K562 (cell line): ENCODE measurements around the gene LDAH. TPM values are rescaled to one million over a fixed set of nuclear protein-coding genes. Genes with fewer than 3 reads are reported as not detected.

Experiments
- ATAC-seq: fragments of 200-7000 bp; cut with Tn5 transposase; 3 replicates; pipeline ENCODE4 v1.9.1; 2020; ENCODE audit warnings: moderate library complexity
- BruUV-seq: library from RNA; stranded (reverse); fragments of 400-500 nt; replicated peaks from 2 replicates; lab custom pipeline; 2021; lab: Mats Ljungman, UMichigan
- CTCF ChIA-PET: fragments of 300-600 bp; formaldehyde crosslinking; extraction: SDS; loops from one replicate; lab custom pipeline; 2021; ENCODE audit warnings: low intra/inter-chr PET ratio; lab: Yijun Ruan, JAX
- POLR2A ChIA-PET: fragments of 300-600, 350-650 bp; sonication (Branson Sonifier 250); formaldehyde crosslinking; extraction: SDS; loops from one replicate; lab custom pipeline; 2021; ENCODE audit warnings: antibody characterized with exemption, inconsistent platforms; lab: Yijun Ruan, JAX
- DNase-seq, 4 experiments: peaks; one replicate each; pipeline versions ENCODE4 v3.0.0 to v3.0.0-alpha.2; 2011 to 2018; ENCODE audit warnings: low spot score in 3 of 4, mixed read lengths in 3 of 4; ENCODE audit errors: extremely low read depth in 1 of 4
- FAIRE-seq: peaks from 2 replicates; lab custom pipeline; 2011; peaks lifted over from hg19 to GRCh38; lab: Jason Lieb, UNC
- H2AFZ ChIP-seq: 2 replicates; pipeline ENCODE4 v1.6.0; 2011; ENCODE audit warnings: low read depth, low read length, control low read depth, inconsistent platforms
- H3K27ac ChIP-seq: fragments of 200-600 bp; 3 replicates; pipeline ENCODE4 v1.8.0; 2011; ENCODE audit warnings: low read depth, mild to moderate bottlenecking, control low read depth, inconsistent platforms, low read length, moderate library complexity, mixed read lengths; ENCODE audit errors: extremely low read depth
- H3K27me3 ChIP-seq, 2 experiments: fragments of 300-600 bp in 1 of 2; 2 replicates in 1 of 2; 3 replicates in 1 of 2; pipeline versions ENCODE4 v1.6.0 to v1.8.0; 2011; ENCODE audit warnings: inconsistent platforms in 2 of 2, low read length in 2 of 2, mild to moderate bottlenecking in 1 of 2, mixed read lengths in 1 of 2, moderate library complexity in 1 of 2; ENCODE audit not compliant: control insufficient read depth in 2 of 2, insufficient read depth in 2 of 2
- H3K36me3 ChIP-seq: fragments of 300-600 bp; 3 replicates; pipeline ENCODE4 v1.8.0; 2011; ENCODE audit warnings: mild to moderate bottlenecking, low read length, inconsistent platforms; ENCODE audit not compliant: control insufficient read depth, insufficient read depth
- H3K4me1 ChIP-seq, 2 experiments: fragments of 200-600 bp in 1 of 2; replicated peaks in 1 of 2; 2 replicates in 1 of 2; 3 replicates in 1 of 2; pipeline versions ENCODE4 v1.5.1 to v1.8.0; 2011; ENCODE audit warnings: inconsistent platforms in 2 of 2, low read length in 2 of 2, mild to moderate bottlenecking in 1 of 2, mixed read lengths in 1 of 2, moderate library complexity in 1 of 2; ENCODE audit not compliant: control insufficient read depth in 2 of 2, insufficient read depth in 2 of 2
- H3K4me2 ChIP-seq: 2 replicates; pipeline ENCODE4 v1.6.1; 2011; ENCODE audit warnings: low read length, control low read depth, inconsistent platforms, mixed read lengths; ENCODE audit not compliant: insufficient read depth
- H3K4me3 ChIP-seq: fragments of 200-600 bp; sonication (generic), shearing (Covaris generic); 2 replicates; pipeline ENCODE4 v1.5.1; 2016; ENCODE audit warnings: control low read depth, inconsistent platforms
- H3K79me2 ChIP-seq: fragments of 200-600 bp; 3 replicates; pipeline ENCODE4 v1.8.0; 2011; ENCODE audit warnings: low read length, inconsistent platforms; ENCODE audit not compliant: control insufficient read depth, insufficient read depth
- H3K9ac ChIP-seq, 2 experiments: 2 replicates each; pipeline versions ENCODE4 v1.6.0 to v1.6.1; 2011; ENCODE audit warnings: low read depth in 2 of 2, low read length in 2 of 2, control low read depth in 1 of 2, inconsistent platforms in 1 of 2, mild to moderate bottlenecking in 1 of 2, mixed read lengths in 1 of 2; ENCODE audit not compliant: insufficient read depth in 1 of 2
- H3K9me1 ChIP-seq: one replicate; pipeline ENCODE4 v1.6.0; 2011; ENCODE audit warnings: inconsistent platforms, mild to moderate bottlenecking, low read length, moderate library complexity; ENCODE audit not compliant: control insufficient read depth, insufficient read depth
- H3K9me3 ChIP-seq: replicated peaks from 2 replicates; pipeline ENCODE4 v1.5.1; 2011; ENCODE audit warnings: low read depth, low read length, inconsistent platforms; ENCODE audit not compliant: control insufficient read depth, insufficient read depth
- H4K20me1 ChIP-seq: replicated peaks from 2 replicates; pipeline ENCODE4 v1.6.1; 2011; ENCODE audit warnings: low read length, inconsistent platforms, mixed read lengths; ENCODE audit not compliant: control insufficient read depth, insufficient read depth
- GTF2E2 ChIP-seq: fragments of 200-800 bp; sonication (Bioruptor generic); IDR thresholded peaks from 2 replicates; pipeline ENCODE4 v1.6.1; 2016; ENCODE audit warnings: missing genetic modification characterization, missing compliant biosample characterization
- HNRNPH1 ChIP-seq: fragments of 200-400 bp; formaldehyde crosslinking; optimal IDR thresholded peaks from 2 replicates; pipeline ENCODE3; 2017; ENCODE audit warnings: low read depth, mild to moderate bottlenecking, low read length, moderate library complexity
- MAFF ChIP-seq: IDR thresholded peaks from 2 replicates; pipeline ENCODE4 v1.6.1; 2012; ENCODE audit warnings: low read length, improper control_type of control experiment
- STAT5A ChIP-seq: IDR thresholded peaks from 2 replicates; pipeline ENCODE4 v1.6.1; 2012; ENCODE audit warnings: low read length, inconsistent platforms, borderline replicate concordance
- WGBS: fragments of 100-300 bp; shearing (Covaris generic); methylation state at CpG from one replicate; pipeline ENCODE4 v1.1.6; 2016; ENCODE audit warnings: low coverage, mixed read lengths; ENCODE audit not compliant: insufficient coverage; ENCODE audit errors: missing lambda C conversion rate; 5-methylcytosine and 5-hydroxymethylcytosine counted together
- in situ Hi-C: fragments of 300-500 bp; cut with MboI; formaldehyde crosslinking; loops from 4 replicates; pipeline ENCODE4 v1.15.0; 2018; ENCODE audit warnings: inconsistent platforms, mixed read lengths
- intact Hi-C: fragments of 100-400 bp; cut with micrococcal nuclease; formaldehyde crosslinking; loops from 2 replicates; pipeline ENCODE4 v1.14.2; 2022
- polyA plus RNA-seq, 8 experiments: library from polyadenylated mRNA; depleted of rRNA in 4 of 8; stranded (reverse) in 5 of 8; unstranded in 3 of 8; fragments of >200 nt; fragmentation: Nextera tagmentation in 2 of 8; fragmentation: Illumina TruSeq in 1 of 8; extraction: Ambion mirVana in 2 of 8; extraction: Trizol in 1 of 8; gene quantifications; 2 replicates each; pipeline versions ENCODE4 v1.2.1 to v1.2.3, GENCODE V29; 2011 to 2014; ENCODE audit warnings: inconsistent platforms in 1 of 8, missing spikeins in 1 of 8
- total RNA-seq, 7 experiments: library from RNA; depleted of rRNA in 6 of 7; stranded (reverse); fragments of >200 nt in 6 of 7; fragmentation: Illumina TruSeq in 2 of 7; extraction: Trizol in 2 of 7; gene quantifications; 2 replicates each; pipeline versions ENCODE4 v1.2.1 to v1.2.3, GENCODE V29; 2011 to 2021; ENCODE audit warnings: low replicate concordance in 1 of 7

Gene LDAH
- total and polyA plus RNA-seq, 9 of the 15 experiments (the other 6 are each of a cell fraction or from before 2014, with no cell fraction given), result 22.3 to 60.1 (median 40.0) TPM

- Histone ChIP-seq H2AFZ (no peak overlapping the region), H3K4me3 (no peak overlapping the region), H3K36me3 (no peaks in the 10 kb centered on the region), H3K9me3 (no peaks in the 10 kb centered on the region), H3K9me1 (no peaks in the 10 kb centered on the region), H3K4me2 (no peak overlapping the region), H3K79me2 (no peaks in the 10 kb centered on the region), H4K20me1 (peaks cover 4% of the 10 kb centered on the region; the same call in 1 of the 2 replicates), H3K27me3 (peaks cover 28 to 57% of the 10 kb centered on the region in 2 experiments), H3K27ac (no peak overlapping the region), H3K4me1 (peaks cover 0 to 4% of the 10 kb centered on the region in 2 experiments; a peak in 1 of 5 replicates), H3K9ac (no peak overlapping the region)
- POLR2A ChIA-PET, result interaction anchor here (0.5 to 1.0 kb wide), 5 partner anchors 9 to 498 kb away, joined by 3 to 4 read pairs (median 3); no protein-coding TSS in a partner anchor
- TF ChIP-seq GTF2E2, result no peak
- FAIRE-seq (no peak), ATAC-seq (no peak), DNase-seq (no peak)
- in situ Hi-C loops (loop anchor here (25.0 kb wide), 1 partner anchor 602 kb away; no protein-coding TSS in a partner anchor), intact Hi-C loops (loop anchor here (1.0 to 10.0 kb wide), 8 partner anchors 124 to 654 kb away; no protein-coding TSS in a partner anchor)
- WGBS, result 0% methylated on average over 8 of the region's 8 CpGs
- CTCF ChIA-PET, result interaction anchor here (0.6 to 2.1 kb wide), 7 partner anchors 16 to 1286 kb away, joined by 3 to 17 read pairs (median 3); no protein-coding TSS in a partner anchor
- BruUV-seq, result no TSS peak
These were observed 162.1 kb downstream of the LDAH start for GRCh38 chr2:20660506-20661420.

- Histone ChIP-seq H3K9ac (no peak overlapping the region), H3K27me3 (peaks cover 14 to 32% of the 10 kb centered on the region in 2 experiments), H3K27ac (no peak overlapping the region), H3K4me2 (no peak overlapping the region), H3K9me3 (no peaks in the 10 kb centered on the region), H3K79me2 (no peaks in the 10 kb centered on the region), H3K36me3 (no peaks in the 10 kb centered on the region), H2AFZ (no peak overlapping the region), H3K4me3 (no peak overlapping the region), H3K4me1 (no peaks in the 10 kb centered on the region; a peak in 1 of 5 replicates), H3K9me1 (no peaks in the 10 kb centered on the region), H4K20me1 (no peaks in the 10 kb centered on the region)
- DNase-seq (no peak), FAIRE-seq (no peak), ATAC-seq (no peak)
- ChIA-PET POLR2A (no interaction called here), CTCF (no interaction called here)
- no TSS peak for BruUV-seq
- in situ Hi-C loops, result loop anchor here (5.0 to 25.0 kb wide), 2 partner anchors 305 to 605 kb away; no protein-coding TSS in a partner anchor
- intact Hi-C loops, result no loop called here
- TF ChIP-seq MAFF, result no peak
- TF ChIP-seq HNRNPH1, result no peak
- TF ChIP-seq STAT5A, result no peak
- 2% methylated on average over 4 of the region's 4 CpGs for WGBS
These were observed 165.2 kb downstream of the LDAH start for GRCh38 chr2:20657522-20658235.
